Measurements from ENCODE around the gene S100A3.

S100A3 gene

GRCh38 chr1:153507926-153508583, 41.0 kb downstream of the S100A3 start:
- no peak for DNase-seq

- DNase-seq, result no peak
These were observed 42.1 kb downstream of the S100A3 start for GRCh38 chr1:153506831-153507413.

- no peak for DNase-seq
These were observed 42.7 kb downstream of the S100A3 start for GRCh38 chr1:153506386-153506785.

GRCh38 chr1:153505576-153505975, 43.5 kb downstream of the S100A3 start:
- DNase-seq, result no peak

- DNase-seq, result no peak
These were observed 45.3 kb downstream of the S100A3 start for GRCh38 chr1:153503766-153504165.

- DNase-seq, result no peak
These were observed 50.3 kb downstream of the S100A3 start for GRCh38 chr1:153498746-153499145.

Measured in activated effector memory CD4-positive, alpha-beta T cell treated with anti-CD3 and anti-CD28 coated beads, Interleukin-2, amount 50 U/mL, for 16 hours (primary cell).